ENCODE measurements around the gene COBLL1. TPM values are rescaled to one million over a fixed set of nuclear protein-coding genes. Genes with fewer than 3 reads are reported as not detected.
"Not testable (repeated sequence)": the region's sequence is repeated elsewhere in the genome, so short reads cannot be mapped to it uniquely, and the experiment has no call there.

The COBLL1 gene
- total RNA-seq, 2 donors from 2014 or later: 52.1 to 82.8 TPM

- Histone ChIP-seq H3K36me3 (no peaks in the 10 kb centered on the region), H3K4me1 (replicated peaks) (no peaks in the 10 kb centered on the region), H3K27me3 (replicated peaks; ENCODE audit: insufficient read depth) (no peaks in the 10 kb centered on the region), H3K9me3 (no peaks in the 10 kb centered on the region), H3K27ac (peak overlapping the region in 1 of 2 donors; percentile 2), H3K4me3 (no peak overlapping the region)
- no peak for TF ChIP-seq POLR2A (IDR thresholded peaks at IDR 0.05)
- peak; percentile 48 for TF ChIP-seq POLR2AphosphoS5 (IDR thresholded peaks at IDR 0.05)
- 65% methylated on average over 5 of the region's 5 CpGs for WGBS
- intact Hi-C loops (cut with DNase I): no loop called here
- peak; percentile 51 for DNase-seq (ENCODE audit: low spot score)
Observed at GRCh38 chr2:164868563-164869419, 27.2 kb upstream of the COBLL1 start.

- TF ChIP-seq CTCF (IDR thresholded peaks at IDR 0.05) (no peak), POLR2A (IDR thresholded peaks at IDR 0.05) (no peak), POLR2AphosphoS5 (IDR thresholded peaks at IDR 0.05) (no peak)
- no peaks in the 10 kb centered on the region for H3K36me3 ChIP-seq
- no peak overlapping the region for H3K27ac ChIP-seq
- DNase-seq (ENCODE audit: low spot score): no peak
- H3K9me3 ChIP-seq: no peaks in the 10 kb centered on the region
- intact Hi-C loops (cut with DNase I): no loop called here
- 62% methylated on average over 3 of the region's 3 CpGs for WGBS
- no peaks in the 10 kb centered on the region for H3K4me1 ChIP-seq (replicated peaks)
- H3K4me3 ChIP-seq: no peak overlapping the region
- no peaks in the 10 kb centered on the region for H3K27me3 ChIP-seq (replicated peaks; ENCODE audit: insufficient read depth)
Observed at GRCh38 chr2:164867779-164868397, 26.3 kb upstream of the COBLL1 start.

- H3K27me3 ChIP-seq (replicated peaks; ENCODE audit: insufficient read depth); DNase-seq (ENCODE audit: low spot score); H3K4me1 ChIP-seq (replicated peaks); H3K4me3 ChIP-seq; intact Hi-C loops (cut with DNase I); H3K9me3 ChIP-seq; H3K27ac ChIP-seq; H3K36me3 ChIP-seq: not testable (repeated sequence)
- 45% methylated on average over 1 of the region's 1 CpG for WGBS
Observed at GRCh38 chr2:164866381-164866780, 24.8 kb upstream of the COBLL1 start.

- intact Hi-C loops (cut with DNase I): no loop called here
- H3K4me3 ChIP-seq: no peak overlapping the region
- no peak for TF ChIP-seq CTCF (IDR thresholded peaks at IDR 0.05)
- TF ChIP-seq POLR2AphosphoS5 (IDR thresholded peaks at IDR 0.05): no peak
Observed at GRCh38 chr2:164860694-164861042, 19.0 kb upstream of the COBLL1 start.

GRCh38 chr2:164859906-164860693 lies 18.5 kb upstream of the COBLL1 start:
- H3K9me3 ChIP-seq; H3K36me3 ChIP-seq; H3K4me3 ChIP-seq; H3K4me1 ChIP-seq (replicated peaks); intact Hi-C loops (cut with DNase I); DNase-seq (ENCODE audit: low spot score); H3K27me3 ChIP-seq (replicated peaks; ENCODE audit: insufficient read depth); H3K27ac ChIP-seq: not testable (repeated sequence)
- WGBS: 99% methylated on average over 4 of the region's 4 CpGs

More at GRCh38 chr2:164860694-164861042, 19.0 kb upstream of the COBLL1 start:
- DNase-seq (ENCODE audit: low spot score): no peak
- H3K27ac ChIP-seq: no peak overlapping the region
- H3K9me3 ChIP-seq: no peaks in the 10 kb centered on the region
- H3K36me3 ChIP-seq: no peaks in the 10 kb centered on the region
- no peaks in the 10 kb centered on the region for H3K4me1 ChIP-seq (replicated peaks)
- H3K27me3 ChIP-seq (replicated peaks; ENCODE audit: insufficient read depth): no peaks in the 10 kb centered on the region

GRCh38 chr2:164859251-164859818 lies 17.7 kb upstream of the COBLL1 start:
- intact Hi-C loops (cut with DNase I): no loop called here
- H3K4me3 ChIP-seq: no peak overlapping the region
- DNase-seq (ENCODE audit: low spot score): no peak
- no peak overlapping the region for H3K27ac ChIP-seq
- H3K36me3 ChIP-seq: no peaks in the 10 kb centered on the region
- H3K27me3 ChIP-seq (replicated peaks; ENCODE audit: insufficient read depth): no peaks in the 10 kb centered on the region
- H3K9me3 ChIP-seq: no peaks in the 10 kb centered on the region
- H3K4me1 ChIP-seq (replicated peaks): no peaks in the 10 kb centered on the region
- WGBS: 54% methylated on average over 2 of the region's 2 CpGs
- TF ChIP-seq POLR2AphosphoS5 (IDR thresholded peaks at IDR 0.05): no peak
- TF ChIP-seq CTCF (IDR thresholded peaks at IDR 0.05): no peak
- TF ChIP-seq POLR2A (IDR thresholded peaks at IDR 0.05): no peak
